Lung (tissue), 12 donors: Measurements from ENCODE around the gene R3HCC1L. TPM values are rescaled to one million over a fixed set of nuclear protein-coding genes. Genes with fewer than 3 reads are reported as not detected.

Experiments used
- ATAC-seq: fragments of 200-7000 bp; cut with Tn5 transposase; one replicate; pipeline ENCODE4 v1.9.1; 2020; ENCODE audit warnings: moderate number of reproducible peaks; ENCODE audit not compliant: insufficient read depth, low FRiP score
- DNase-seq, 3 donors: peaks; one replicate each; pipeline ENCODE4 v3.0.0-alpha.2; 2013 to 2017
- H3K27ac ChIP-seq, 2 donors: one replicate each; pipeline ENCODE4 v1.5.1; 2013; ENCODE audit warnings: mild to moderate bottlenecking in 2 of 2, moderate library complexity in 2 of 2, control low read depth in 1 of 2, inconsistent platforms in 1 of 2, low read depth in 1 of 2, low read length in 1 of 2
- H3K27me3 ChIP-seq, 3 donors: one replicate each; pipeline ENCODE4 v1.5.1; 2013; ENCODE audit warnings: low read length in 2 of 3; ENCODE audit not compliant: control insufficient read depth in 3 of 3, insufficient read depth in 3 of 3
- H3K36me3 ChIP-seq, 4 donors: one replicate each; pipeline ENCODE4 v1.5.1; 2013; ENCODE audit warnings: low read length in 4 of 4, mild to moderate bottlenecking in 1 of 4, moderate library complexity in 1 of 4; ENCODE audit not compliant: control insufficient read depth in 4 of 4, insufficient read depth in 4 of 4
- H3K4me1 ChIP-seq, 5 donors: one replicate each; pipeline ENCODE4 v1.5.1; 2013; ENCODE audit warnings: low read length in 5 of 5, mild to moderate bottlenecking in 2 of 5, moderate library complexity in 1 of 5; ENCODE audit not compliant: control insufficient read depth in 5 of 5, insufficient read depth in 5 of 5
- H3K4me3 ChIP-seq: one replicate; pipeline ENCODE4 v1.5.1; 2013; ENCODE audit warnings: mild to moderate bottlenecking, control low read depth, moderate library complexity
- H3K9ac ChIP-seq, 2 donors: one replicate each; pipeline ENCODE4 v1.5.1; 2013; ENCODE audit warnings: low read length in 2 of 2, control low read depth in 1 of 2; ENCODE audit not compliant: insufficient read depth in 1 of 2
- H3K9me3 ChIP-seq, 4 donors: one replicate each; pipeline ENCODE4 v1.5.1; 2013; ENCODE audit warnings: low read length in 3 of 4, mild to moderate bottlenecking in 1 of 4, moderate library complexity in 1 of 4; ENCODE audit not compliant: control insufficient read depth in 4 of 4, insufficient read depth in 3 of 4
- CTCF ChIP-seq: IDR thresholded peaks from 2 replicates; pipeline ENCODE4 v1.5.1; 2012; ENCODE audit warnings: mild to moderate bottlenecking; ENCODE audit errors: control extremely low read depth, extremely low read depth
- WGBS, 2 donors: extraction: QIAGEN DNeasy Blood & Tissue Kit; methylation state at CpG; one replicate each; pipeline ENCODE4 v1.1.7; 2013; 5-methylcytosine and 5-hydroxymethylcytosine counted together
- polyA plus RNA-seq, 2 donors: library from polyadenylated mRNA; stranded (reverse); fragments of 200-250 nt; gene quantifications; one replicate each; pipeline ENCODE4 v1.2.1, GENCODE V29; 2013
- total RNA-seq, 2 donors: library from RNA; depleted of rRNA in 1 of 2; stranded (reverse); fragments of >200 nt in 1 of 2; gene quantifications; one replicate each; pipeline ENCODE4 v1.2.1, GENCODE V29; 2014 to 2021
- donor health status: control.
- donor health status: control.
- donor health status: Bipolar disorder and iron deficiency.
- donor health status: healthy.
- donor health status: DM: yes; HTN: yes; CAD: no.

R3HCC1L gene
- total and polyA plus RNA-seq, 4 donors: 5.0 to 39.4 (median 11.3) TPM

GRCh38 chr10:98235846-98236245 is 101.4 kb downstream of the R3HCC1L start:
- Histone ChIP-seq H3K27ac (no peak overlapping the region), H3K9ac (no peak overlapping the region), H3K4me1 (no peaks in the 10 kb centered on the region), H3K36me3 (peaks cover 5 to 20% (median 14%) of the 10 kb centered on the region in 4 donors), H3K4me3 (no peak overlapping the region), H3K9me3 (no peaks in the 10 kb centered on the region), H3K27me3 (no peaks in the 10 kb centered on the region)
- ATAC-seq (no peak), DNase-seq (no peak)
- no peak for TF ChIP-seq CTCF
- WGBS, 2 donors: 89 to 99% methylated on average over 5 of the region's 5 CpGs

GRCh38 chr10:98236862-98237261 is 102.4 kb downstream of the R3HCC1L start:
- H3K4me3 ChIP-seq: no peak overlapping the region
- DNase-seq (no peak), ATAC-seq (no peak)
- TF ChIP-seq CTCF: no peak
- no peaks in the 10 kb centered on the region for H3K27me3 ChIP-seq
- 87 to 90% methylated on average over 5 of the region's 5 CpGs for WGBS, 2 donors
- no peaks in the 10 kb centered on the region for H3K4me1 ChIP-seq
- no peaks in the 10 kb centered on the region for H3K9me3 ChIP-seq
- H3K9ac ChIP-seq: no peak overlapping the region
- peaks cover 3 to 16% (median 14%) of the 10 kb centered on the region in 4 donors for H3K36me3 ChIP-seq
- H3K27ac ChIP-seq: no peak overlapping the region

- Histone ChIP-seq H3K4me3 (no peak overlapping the region), H3K9me3 (no peaks in the 10 kb centered on the region), H3K9ac (no peak overlapping the region), H3K27me3 (no peaks in the 10 kb centered on the region), H3K36me3 (peaks cover 0 to 19% (median 14%) of the 10 kb centered on the region in 4 donors), H3K4me1 (no peaks in the 10 kb centered on the region), H3K27ac (no peak overlapping the region)
- 82 to 83% methylated on average over 1 of the region's 1 CpG for WGBS, 2 donors
- no peak for TF ChIP-seq CTCF
- ATAC-seq (no peak), DNase-seq (no peak)
These were observed 103.9 kb downstream of the R3HCC1L start for GRCh38 chr10:98238391-98238790.

GRCh38 chr10:98240524-98240923 is 106.1 kb downstream of the R3HCC1L start:
- no peak for ATAC-seq
- Histone ChIP-seq H3K4me3 (no peak overlapping the region), H3K36me3 (peaks cover 5 to 20% (median 18%) of the 10 kb centered on the region in 4 donors), H3K4me1 (peaks cover 0 to 5% (median 0%) of the 10 kb centered on the region in 5 donors), H3K9me3 (no peaks in the 10 kb centered on the region), H3K9ac (no peak overlapping the region), H3K27ac (no peak overlapping the region), H3K27me3 (no peaks in the 10 kb centered on the region)
- WGBS, 2 donors: 90 to 93% methylated on average over 3 of the region's 3 CpGs
- TF ChIP-seq CTCF: no peak
- DNase-seq: no peak
